Keratinocyte (primary cell): Measurements from ENCODE around the gene NGF. TPM values are rescaled to one million over a fixed set of nuclear protein-coding genes. Genes with fewer than 3 reads are reported as not detected.

ENCODE experiments used
- DNase-seq: peaks from one replicate; pipeline ENCODE4 v3.0.0-alpha.2; 2011; ENCODE audit warnings: low read depth, missing footprints, low spot score
- FAIRE-seq: peaks from 2 replicates; lab custom pipeline; 2011; peaks lifted over from hg19 to GRCh38; lab: Jason Lieb, UNC
- H2AFZ ChIP-seq: 2 replicates; pipeline ENCODE4 v1.6.0; 2012; ENCODE audit warnings: low read length, control low read depth, inconsistent platforms; ENCODE audit not compliant: control insufficient read depth
- H3K27ac ChIP-seq: 2 replicates; pipeline ENCODE4 v1.5.1; 2011; ENCODE audit warnings: low read length; ENCODE audit not compliant: control insufficient read depth, insufficient read depth
- H3K27me3 ChIP-seq: 3 replicates; pipeline ENCODE4 v1.6.0; 2011; ENCODE audit warnings: low read length; ENCODE audit not compliant: control insufficient read depth, insufficient read depth; ENCODE audit errors: extremely low read depth
- H3K36me3 ChIP-seq, 2 experiments: 2 replicates in 1 of 2; 3 replicates in 1 of 2; pipeline ENCODE4 v1.5.1; 2011; ENCODE audit warnings: low read length in 2 of 2, mild to moderate bottlenecking in 1 of 2; ENCODE audit not compliant: control insufficient read depth in 2 of 2, insufficient read depth in 2 of 2; ENCODE audit errors: extremely low read depth in 1 of 2
- H3K4me1 ChIP-seq: 3 replicates; pipeline ENCODE4 v1.5.1; 2011; ENCODE audit warnings: low read length; ENCODE audit not compliant: control insufficient read depth, insufficient read depth; ENCODE audit errors: extremely low read depth
- H3K4me2 ChIP-seq: 3 replicates; pipeline ENCODE4 v1.6.0; 2011; ENCODE audit warnings: low read depth, low read length; ENCODE audit not compliant: control insufficient read depth, insufficient read depth; ENCODE audit errors: extremely low read depth
- H3K4me3 ChIP-seq, 3 experiments: fragments of 200-600 bp in 1 of 3; sonication (generic) in 1 of 3; 2 replicates in 2 of 3; 3 replicates in 1 of 3; pipeline ENCODE4 v1.5.1; 2011 to 2016; ENCODE audit warnings: low read length in 3 of 3, mild to moderate bottlenecking in 3 of 3, control low read depth in 2 of 3, inconsistent platforms in 1 of 3, low read depth in 1 of 3, mixed read lengths in 1 of 3, mixed run types in 1 of 3, moderate library complexity in 1 of 3; ENCODE audit not compliant: control insufficient read depth in 2 of 3, insufficient read depth in 2 of 3; ENCODE audit errors: extremely low read depth in 1 of 3
- H3K79me2 ChIP-seq: 2 replicates; pipeline ENCODE4 v1.6.0; 2012; ENCODE audit warnings: low read length; ENCODE audit not compliant: control insufficient read depth, insufficient read depth
- H3K9ac ChIP-seq: 3 replicates; pipeline ENCODE4 v1.6.0; 2011; ENCODE audit warnings: low read length; ENCODE audit not compliant: control insufficient read depth, insufficient read depth; ENCODE audit errors: extremely low read depth
- H3K9me1 ChIP-seq: 3 replicates; pipeline ENCODE4 v1.6.0; 2011; ENCODE audit warnings: low read length; ENCODE audit not compliant: control insufficient read depth, insufficient read depth; ENCODE audit errors: extremely low read depth
- H3K9me3 ChIP-seq: 2 replicates; pipeline ENCODE4 v1.5.1; 2012; ENCODE audit warnings: low read depth, low read length; ENCODE audit not compliant: control insufficient read depth
- H4K20me1 ChIP-seq: 3 replicates; pipeline ENCODE4 v1.6.0; 2011; ENCODE audit warnings: low read length; ENCODE audit not compliant: control insufficient read depth, insufficient read depth; ENCODE audit errors: extremely low read depth
- EZH2 ChIP-seq: IDR thresholded peaks from one replicate; pipeline ENCODE4 v1.6.1; 2012; ENCODE audit warnings: inconsistent platforms, mild to moderate bottlenecking, low read length, moderate library complexity
- dilution Hi-C: fragments of 300-500 bp; cut with MboI; formaldehyde crosslinking; loops from one replicate; pipeline ENCODE4 v1.7.0; 2020; ENCODE audit warnings: low sequenced_read_pairs; ENCODE audit not compliant: extremely low pct_ligation_motif_present
- polyA plus RNA-seq, 5 experiments: library from polyadenylated mRNA; depleted of rRNA in 3 of 5; stranded (reverse) in 3 of 5; stranded (forward) in 1 of 5; unstranded in 1 of 5; fragments of >200 nt; gene quantifications; 1 replicate in 1 of 5; 2 replicates in 3 of 5; 3 replicates in 1 of 5; pipeline versions ENCODE4 v1.2.1 to v1.2.3, GENCODE V29; 2011 to 2012; ENCODE audit warnings: missing spikeins in 2 of 5, low read depth in 1 of 5, low replicate concordance in 1 of 5
- TF ChIP-seq, protein P1 (sequence below), 3 experiments: IDR thresholded peaks in 1 of 3; conservative IDR thresholded peaks in 1 of 3; optimal IDR thresholded peaks in 1 of 3; 2 replicates in 2 of 3; 3 replicates in 1 of 3; pipeline versions ENCODE3 to v1.5.1; 2011; ENCODE audit warnings: low read length in 3 of 3, mild to moderate bottlenecking in 3 of 3, moderate library complexity in 2 of 3, control low read depth in 1 of 3, inconsistent platforms in 1 of 3; ENCODE audit not compliant: insufficient read depth in 2 of 3; ENCODE audit errors: extremely low read depth in 1 of 3

Gene NGF
- polyA plus RNA-seq, 1 donor (not counting 4 experiments of a cell fraction or from before 2014, with no cell fraction given) = 1.2 TPM

DNA sequence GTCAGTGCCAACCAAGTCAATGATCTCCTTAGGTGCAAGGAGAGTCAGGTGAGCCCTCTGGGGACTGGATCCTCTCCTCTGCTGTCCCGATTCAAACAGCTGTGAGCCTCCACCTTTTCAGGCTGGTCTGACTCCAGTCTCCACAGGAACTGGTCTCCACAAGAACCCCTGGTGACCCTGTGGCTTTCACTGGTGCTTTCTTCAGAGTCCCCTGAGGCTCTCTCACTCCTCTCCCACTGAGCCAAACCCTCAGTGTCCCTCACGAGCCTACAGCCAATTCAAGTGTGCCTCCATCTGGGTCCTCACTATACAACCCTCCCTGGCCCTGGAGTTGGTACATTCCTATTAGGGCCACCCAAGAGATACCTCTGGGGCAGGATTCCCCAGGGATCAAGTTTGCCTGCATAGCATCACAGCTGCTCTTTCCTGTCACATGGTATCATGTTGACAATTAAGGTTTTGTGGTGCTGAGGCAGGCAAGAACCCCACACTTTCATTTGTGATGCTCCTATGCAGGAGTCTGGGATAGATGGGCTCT, 5.2 kb upstream of the NGF start:
- H3K27me3 ChIP-seq = no peaks in the 10 kb centered on the region
- no peak overlapping the region for H3K9ac ChIP-seq
- H3K79me2 ChIP-seq = no peaks in the 10 kb centered on the region
- H3K4me3 ChIP-seq = no peak overlapping the region
- H3K4me1 ChIP-seq = peaks cover 12% of the 10 kb centered on the region
- no peak overlapping the region for H3K27ac ChIP-seq
- dilution Hi-C loops = no loop called here
- H3K9me1 ChIP-seq = no peaks in the 10 kb centered on the region
- H3K9me3 ChIP-seq = no peaks in the 10 kb centered on the region
- DNase-seq (no peak), FAIRE-seq (no peak)
- H3K4me2 ChIP-seq = no peak overlapping the region
- no peaks in the 10 kb centered on the region for H4K20me1 ChIP-seq
- no peak for TF ChIP-seq EZH2
- TF ChIP-seq, protein P1, sequence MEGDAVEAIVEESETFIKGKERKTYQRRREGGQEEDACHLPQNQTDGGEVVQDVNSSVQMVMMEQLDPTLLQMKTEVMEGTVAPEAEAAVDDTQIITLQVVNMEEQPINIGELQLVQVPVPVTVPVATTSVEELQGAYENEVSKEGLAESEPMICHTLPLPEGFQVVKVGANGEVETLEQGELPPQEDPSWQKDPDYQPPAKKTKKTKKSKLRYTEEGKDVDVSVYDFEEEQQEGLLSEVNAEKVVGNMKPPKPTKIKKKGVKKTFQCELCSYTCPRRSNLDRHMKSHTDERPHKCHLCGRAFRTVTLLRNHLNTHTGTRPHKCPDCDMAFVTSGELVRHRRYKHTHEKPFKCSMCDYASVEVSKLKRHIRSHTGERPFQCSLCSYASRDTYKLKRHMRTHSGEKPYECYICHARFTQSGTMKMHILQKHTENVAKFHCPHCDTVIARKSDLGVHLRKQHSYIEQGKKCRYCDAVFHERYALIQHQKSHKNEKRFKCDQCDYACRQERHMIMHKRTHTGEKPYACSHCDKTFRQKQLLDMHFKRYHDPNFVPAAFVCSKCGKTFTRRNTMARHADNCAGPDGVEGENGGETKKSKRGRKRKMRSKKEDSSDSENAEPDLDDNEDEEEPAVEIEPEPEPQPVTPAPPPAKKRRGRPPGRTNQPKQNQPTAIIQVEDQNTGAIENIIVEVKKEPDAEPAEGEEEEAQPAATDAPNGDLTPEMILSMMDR (optimal IDR thresholded peaks at IDR 0.05 in 1 of 3, IDR thresholded peaks at IDR 0.05 in 1 of 3, conservative IDR thresholded peaks at IDR 0.05 in 1 of 3; ENCODE audit: extremely low read depth in 1 of 3, insufficient read depth in 2 of 3, low read length in 3 of 3) = no peak
- no peak overlapping the region for H2AFZ ChIP-seq
- H3K36me3 ChIP-seq = no peaks in the 10 kb centered on the region

DNA sequence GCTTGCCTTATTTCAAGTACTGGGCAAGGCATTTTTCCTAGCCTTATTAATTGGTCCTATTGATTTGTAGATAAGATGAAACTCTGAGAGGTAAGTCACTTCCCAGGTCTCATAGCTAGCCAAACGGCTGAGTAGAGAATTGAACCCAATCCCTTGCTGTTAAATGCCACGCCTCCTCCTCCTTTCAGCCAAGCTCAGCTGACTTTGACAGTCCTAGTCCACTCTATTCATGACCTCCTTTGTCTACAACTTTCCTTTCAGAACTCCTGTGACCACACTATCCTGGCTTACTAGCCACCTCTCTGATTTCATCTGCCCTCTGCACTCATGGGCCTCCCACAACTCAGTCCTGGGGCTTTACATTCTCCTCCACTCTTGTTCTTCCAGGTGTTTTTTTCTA, 3.9 kb upstream of the NGF start:
- H3K9me1 ChIP-seq = no peaks in the 10 kb centered on the region
- no peaks in the 10 kb centered on the region for H3K36me3 ChIP-seq
- no peak overlapping the region for H3K9ac ChIP-seq
- DNase-seq = no peak
- H3K4me3 ChIP-seq = no peak overlapping the region
- H3K27ac ChIP-seq = no peak overlapping the region
- dilution Hi-C loops = no loop called here
- H3K9me3 ChIP-seq = no peaks in the 10 kb centered on the region
- H3K79me2 ChIP-seq = no peaks in the 10 kb centered on the region
- H4K20me1 ChIP-seq = no peaks in the 10 kb centered on the region
- no peak overlapping the region for H3K4me2 ChIP-seq
- no peaks in the 10 kb centered on the region for H3K27me3 ChIP-seq
- H3K4me1 ChIP-seq = peaks cover 14% of the 10 kb centered on the region
- TF ChIP-seq, protein P1 (optimal IDR thresholded peaks at IDR 0.05 in 1 of 3, IDR thresholded peaks at IDR 0.05 in 1 of 3, conservative IDR thresholded peaks at IDR 0.05 in 1 of 3; ENCODE audit: extremely low read depth in 1 of 3, insufficient read depth in 2 of 3, low read length in 3 of 3) = no peak
- TF ChIP-seq EZH2 = no peak
- H2AFZ ChIP-seq = no peak overlapping the region
- no peak for FAIRE-seq
